Astrocyte (in vitro differentiated cells and primary cell): Measurements from ENCODE around the gene TWSG1. TPM values are rescaled to one million over a fixed set of nuclear protein-coding genes. Genes with fewer than 3 reads are reported as not detected.

Experiments used
- DNase-seq: peaks from one replicate; pipeline ENCODE4 v3.0.0-alpha.2; 2010; ENCODE audit warnings: low read depth
- FAIRE-seq: peaks from 2 replicates; lab custom pipeline; 2011; peaks lifted over from hg19 to GRCh38; lab: Jason Lieb, UNC
- H2AFZ ChIP-seq: 2 replicates; pipeline ENCODE4 v1.6.0; 2012; ENCODE audit warnings: low read depth, low read length, inconsistent platforms
- H3K27ac ChIP-seq: 2 replicates; pipeline ENCODE4 v1.5.1; 2011; ENCODE audit warnings: low read depth, low read length, inconsistent platforms
- H3K27me3 ChIP-seq: 2 replicates; pipeline ENCODE4 v1.6.0; 2011; ENCODE audit warnings: low read length, inconsistent platforms; ENCODE audit not compliant: insufficient read depth
- H3K36me3 ChIP-seq: 2 replicates; pipeline ENCODE4 v1.5.1; 2011; ENCODE audit warnings: low read length, inconsistent platforms; ENCODE audit not compliant: insufficient read depth
- H3K4me1 ChIP-seq: 2 replicates; pipeline ENCODE4 v1.5.1; 2011; ENCODE audit warnings: low read length, inconsistent platforms; ENCODE audit not compliant: insufficient read depth
- H3K4me2 ChIP-seq: 2 replicates; pipeline ENCODE4 v1.6.0; 2012; ENCODE audit warnings: low read length, inconsistent platforms
- H3K4me3 ChIP-seq: 2 replicates; pipeline ENCODE4 v1.5.1; 2011; ENCODE audit warnings: low read depth, mild to moderate bottlenecking, low read length, inconsistent platforms; ENCODE audit not compliant: insufficient read depth
- H3K79me2 ChIP-seq: 2 replicates; pipeline ENCODE4 v1.6.0; 2012; ENCODE audit warnings: mild to moderate bottlenecking, low read length, inconsistent platforms; ENCODE audit not compliant: insufficient read depth
- H3K9ac ChIP-seq: 2 replicates; pipeline ENCODE4 v1.6.0; 2012; ENCODE audit warnings: mild to moderate bottlenecking, low read length, inconsistent platforms
- H3K9me3 ChIP-seq: 2 replicates; pipeline ENCODE4 v1.5.1; 2012; ENCODE audit warnings: low read depth, mild to moderate bottlenecking, low read length, inconsistent platforms; ENCODE audit not compliant: insufficient read depth
- H4K20me1 ChIP-seq: 2 replicates; pipeline ENCODE4 v1.6.0; 2012; ENCODE audit warnings: low read length, inconsistent platforms; ENCODE audit not compliant: insufficient read depth
- H3K27ac Mint-ChIP-seq: one replicate; pipeline ENCODE4 v1.8.0; 2021; ENCODE audit warnings: mild to moderate bottlenecking, mixed read lengths; ENCODE audit not compliant: unreplicated experiment
- H3K27me3 Mint-ChIP-seq: one replicate; pipeline ENCODE4 v1.8.0; 2021; ENCODE audit warnings: low read depth, mixed read lengths; ENCODE audit not compliant: unreplicated experiment
- H3K36me3 Mint-ChIP-seq: one replicate; pipeline ENCODE4 v1.8.0; 2021; ENCODE audit warnings: low read depth, mixed read lengths; ENCODE audit not compliant: unreplicated experiment
- H3K4me1 Mint-ChIP-seq: one replicate; pipeline ENCODE4 v1.8.0; 2021; ENCODE audit warnings: low read depth, mixed read lengths; ENCODE audit not compliant: unreplicated experiment
- H3K4me3 Mint-ChIP-seq: one replicate; pipeline ENCODE4 v1.8.0; 2021; ENCODE audit warnings: mild to moderate bottlenecking, moderate library complexity, mixed read lengths; ENCODE audit not compliant: unreplicated experiment
- H3K9me3 Mint-ChIP-seq: one replicate; pipeline ENCODE4 v1.8.0; 2021; ENCODE audit warnings: mild to moderate bottlenecking, mixed read lengths; ENCODE audit not compliant: unreplicated experiment
- CTCF ChIP-seq: IDR thresholded peaks from 2 replicates; pipeline ENCODE4 v1.5.1; 2011; ENCODE audit warnings: low read depth, mild to moderate bottlenecking, inconsistent platforms, low read length, moderate library complexity; ENCODE audit not compliant: insufficient read depth
- EZH2 ChIP-seq: IDR thresholded peaks from 2 replicates; pipeline ENCODE4 v1.6.1; 2012; ENCODE audit warnings: mild to moderate bottlenecking, low read length, inconsistent platforms; ENCODE audit not compliant: insufficient read depth
- total RNA-seq: library from RNA; stranded (reverse); gene quantifications from 2 replicates; pipeline ENCODE4 v1.2.1, GENCODE V29; 2021

The TWSG1 gene
- total RNA-seq, 1 donor from 2014 or later = 48.4 TPM

- H3K27ac ChIP-seq = no peak overlapping the region
- peaks cover 7% of the 10 kb centered on the region for H3K4me1 ChIP-seq
- H3K36me3 ChIP-seq = no peaks in the 10 kb centered on the region
- H3K9me3 ChIP-seq = no peaks in the 10 kb centered on the region
- H4K20me1 ChIP-seq = no peaks in the 10 kb centered on the region
- no peak for TF ChIP-seq EZH2
- TF ChIP-seq CTCF = no peak
- Mint-ChIP-seq H3K4me1 (peaks cover 7% of the 10 kb centered on the region), H3K27ac (no peak overlapping the region), H3K9me3 (peaks cover 2% of the 10 kb centered on the region), H3K4me3 (no peak overlapping the region), H3K27me3 (peaks cover 5% of the 10 kb centered on the region), H3K36me3 (peaks cover 6% of the 10 kb centered on the region)
- DNase-seq (no peak), FAIRE-seq (no peak)
- H3K79me2 ChIP-seq = no peaks in the 10 kb centered on the region
- no peaks in the 10 kb centered on the region for H3K27me3 ChIP-seq
- no peak overlapping the region for H3K4me3 ChIP-seq
- no peak overlapping the region for H2AFZ ChIP-seq
- H3K4me2 ChIP-seq = no peak overlapping the region
- H3K9ac ChIP-seq = no peak overlapping the region
Measured at GRCh38 chr18:9321736-9322135, 12.8 kb upstream of the TWSG1 start.

DNA sequence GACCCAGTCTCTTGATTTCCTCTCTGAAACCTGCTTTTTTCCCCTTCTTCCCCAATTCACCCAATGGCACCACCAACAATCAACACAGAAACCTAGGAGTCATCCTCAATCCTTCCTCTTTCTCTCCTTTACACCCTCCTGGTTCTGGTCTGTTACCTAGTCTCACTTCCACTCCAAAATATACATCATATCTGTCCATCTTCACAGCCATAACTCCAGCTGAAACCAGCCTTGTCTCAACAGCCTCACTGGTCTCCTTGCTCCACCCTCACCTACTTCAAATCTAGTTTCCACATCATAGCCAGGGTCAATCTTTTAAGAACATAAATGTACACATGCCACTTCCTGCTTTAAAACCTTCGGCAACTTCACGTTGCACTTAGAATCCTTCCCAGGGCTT is 11.8 kb upstream of the TWSG1 start:
- no peaks in the 10 kb centered on the region for H3K27me3 ChIP-seq
- no peaks in the 10 kb centered on the region for H3K9me3 ChIP-seq
- H3K27me3 Mint-ChIP-seq = peaks cover 5% of the 10 kb centered on the region
- peaks cover 7% of the 10 kb centered on the region for H3K4me1 ChIP-seq
- no peaks in the 10 kb centered on the region for H3K79me2 ChIP-seq
- H3K27ac Mint-ChIP-seq = no peak overlapping the region
- no peak for DNase-seq
- H3K9ac ChIP-seq = no peak overlapping the region
- H3K9me3 Mint-ChIP-seq = peaks cover 5% of the 10 kb centered on the region
- TF ChIP-seq EZH2 = no peak
- TF ChIP-seq CTCF = no peak
- peaks cover 7% of the 10 kb centered on the region for H3K4me1 Mint-ChIP-seq
- no peak for FAIRE-seq
- no peaks in the 10 kb centered on the region for H3K36me3 ChIP-seq
- peaks cover 6% of the 10 kb centered on the region for H3K36me3 Mint-ChIP-seq
- H3K27ac ChIP-seq = no peak overlapping the region
- no peak overlapping the region for H3K4me2 ChIP-seq
- no peak overlapping the region for H3K4me3 ChIP-seq
- H3K4me3 Mint-ChIP-seq = no peak overlapping the region
- no peak overlapping the region for H2AFZ ChIP-seq
- no peaks in the 10 kb centered on the region for H4K20me1 ChIP-seq

DNA sequence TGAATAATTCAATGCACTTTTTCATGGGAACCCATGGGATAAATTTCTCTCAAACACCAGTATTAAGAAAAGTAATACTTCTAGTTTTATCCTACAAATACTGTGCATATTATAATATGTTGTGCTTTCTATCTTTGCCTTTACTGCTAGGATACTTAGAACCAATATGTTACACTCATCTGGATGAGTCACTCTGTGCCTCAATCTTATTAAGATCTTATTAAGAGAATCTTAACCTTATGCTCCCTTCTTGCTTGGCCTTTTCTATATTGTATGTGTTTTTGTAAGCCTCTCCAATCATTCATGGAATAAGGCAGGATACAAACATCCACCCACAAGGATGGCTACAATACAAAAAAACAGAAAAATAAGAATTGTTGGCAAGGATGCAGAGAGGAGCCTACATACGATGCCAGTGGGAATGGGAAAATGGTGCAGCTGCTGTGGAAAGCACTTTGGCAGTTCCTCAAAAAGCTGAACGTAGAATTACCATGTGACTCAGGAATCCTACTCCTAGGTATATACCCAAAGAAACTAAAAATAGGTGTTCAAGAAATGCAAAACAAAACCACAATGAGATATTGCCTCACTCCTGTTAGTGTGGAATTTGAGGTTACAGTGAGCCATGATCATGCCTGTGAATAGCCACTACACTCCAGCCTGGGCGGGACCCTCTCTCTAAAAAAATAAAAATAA is 10.7 kb upstream of the TWSG1 start:
- Histone ChIP-seq H3K4me1 (peaks cover 7% of the 10 kb centered on the region), H3K4me3 (no peak overlapping the region), H3K27ac (no peak overlapping the region), H3K4me2 (no peak overlapping the region), H3K9ac (no peak overlapping the region), H3K27me3 (no peaks in the 10 kb centered on the region), H3K9me3 (no peaks in the 10 kb centered on the region), H4K20me1 (no peaks in the 10 kb centered on the region), H3K36me3 (no peaks in the 10 kb centered on the region), H3K79me2 (no peaks in the 10 kb centered on the region), H2AFZ (no peak overlapping the region)
- Mint-ChIP-seq H3K4me1 (peaks cover 7% of the 10 kb centered on the region), H3K4me3 (no peak overlapping the region), H3K9me3 (peaks cover 12% of the 10 kb centered on the region), H3K27me3 (peaks cover 5% of the 10 kb centered on the region), H3K36me3 (peaks cover 6% of the 10 kb centered on the region), H3K27ac (peak overlapping the region; percentile 30)
- TF ChIP-seq CTCF (no peak), EZH2 (no peak)
- DNase-seq (peak; percentile 93), FAIRE-seq (no peak)
